Transverse colon (tissue), 3 donors: ENCODE data around the gene THNSL1.

Experiments
- CTCF ChIP-seq, 5 experiments: fragments of 200-600 bp in 3 of 5; fragments of 450-650 bp in 2 of 5; sonication (generic) in 3 of 5; IDR thresholded peaks; 1 replicate in 2 of 5; 2 replicates in 3 of 5; pipeline ENCODE4 v1.5.1; 2016 to 2017; ENCODE audit warnings: antibody characterized with exemption in 5 of 5, inconsistent platforms in 3 of 5, mild to moderate bottlenecking in 2 of 5, moderate library complexity in 1 of 5
- EP300 ChIP-seq: sonication (generic); formaldehyde crosslinking; IDR thresholded peaks from one replicate; pipeline ENCODE4 v1.6.1; 2017; ENCODE audit warnings: antibody characterized with exemption, low read depth
- POLR2A ChIP-seq: fragments of 450-650 bp; IDR thresholded peaks from one replicate; pipeline ENCODE4 v1.6.1; 2016; ENCODE audit warnings: antibody characterized with exemption, mild to moderate bottlenecking, moderate library complexity

GRCh38 chr10:25047591-25048301 is 31.3 kb downstream of the THNSL1 start:
- TF ChIP-seq CTCF (IDR thresholded peaks at IDR 0.05) (no peak), POLR2A (no peak), EP300 (no peak)
